ENCODE results near the gene KIAA0408. TPM values are rescaled to one million over a fixed set of nuclear protein-coding genes. Genes with fewer than 3 reads are reported as not detected.

Gene KIAA0408
- total and polyA plus RNA-seq, 2 donors (not counting 1 experiment from before 2014, with no cell fraction given) = 2.8 to 3.0 TPM

DNA sequence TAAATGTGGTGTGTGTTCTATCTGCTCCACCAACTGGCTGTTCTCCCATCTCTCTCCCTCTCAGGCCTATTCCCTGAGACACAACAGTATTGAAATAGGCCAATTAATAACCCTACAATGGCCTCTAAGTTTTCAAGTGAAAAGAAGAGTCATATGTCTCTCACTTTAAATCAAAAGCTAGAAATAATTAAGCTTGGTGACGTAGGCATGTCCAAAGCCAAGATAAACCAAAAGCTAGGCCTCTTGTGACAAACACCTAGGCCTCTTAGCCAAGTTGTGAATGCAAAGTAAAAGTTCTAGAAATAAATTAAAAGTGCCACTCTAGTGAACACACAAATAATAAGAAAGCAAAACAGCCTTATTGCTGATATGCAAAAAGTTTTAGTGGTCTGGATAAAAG, 30.1 kb upstream of the KIAA0408 start:
- Histone ChIP-seq H3K4me2 (ENCODE audit: extremely low read depth, insufficient read depth, low read length) (no peak overlapping the region), H3K27me3 (ENCODE audit: control insufficient read depth, insufficient read depth, low read length) (no peaks in the 10 kb centered on the region), H3K9ac (ENCODE audit: insufficient read depth, low read length) (no peak overlapping the region), H4K20me1 (ENCODE audit: control insufficient read depth, extremely low read depth, insufficient read depth, low read length) (no peaks in the 10 kb centered on the region), H3K79me2 (ENCODE audit: control insufficient read depth, insufficient read depth, low read length) (no peaks in the 10 kb centered on the region), H2AFZ (ENCODE audit: low read length) (no peak overlapping the region), H3K27ac (ENCODE audit: insufficient read depth, low read length) (no peak overlapping the region), H3K36me3 (ENCODE audit: control insufficient read depth, insufficient read depth, low read length) (no peaks in the 10 kb centered on the region), H3K9me3 (ENCODE audit: control insufficient read depth, insufficient read depth, low read depth, low read length) (no peaks in the 10 kb centered on the region), H3K4me3 (replicated peaks in 1 of 4; ENCODE audit: control extremely low read depth in 1 of 4, insufficient read depth in 1 of 4, low read depth in 3 of 4, low read length in 4 of 4) (no peak overlapping the region), H3K4me1 (ENCODE audit: control insufficient read depth, extremely low read depth, insufficient read depth, low read length) (peaks cover 3% of the 10 kb centered on the region)
- no peak for TF ChIP-seq EZH2 (IDR thresholded peaks at IDR 0.05; ENCODE audit: low read length, missing control alignments)
- TF ChIP-seq, protein P1, sequence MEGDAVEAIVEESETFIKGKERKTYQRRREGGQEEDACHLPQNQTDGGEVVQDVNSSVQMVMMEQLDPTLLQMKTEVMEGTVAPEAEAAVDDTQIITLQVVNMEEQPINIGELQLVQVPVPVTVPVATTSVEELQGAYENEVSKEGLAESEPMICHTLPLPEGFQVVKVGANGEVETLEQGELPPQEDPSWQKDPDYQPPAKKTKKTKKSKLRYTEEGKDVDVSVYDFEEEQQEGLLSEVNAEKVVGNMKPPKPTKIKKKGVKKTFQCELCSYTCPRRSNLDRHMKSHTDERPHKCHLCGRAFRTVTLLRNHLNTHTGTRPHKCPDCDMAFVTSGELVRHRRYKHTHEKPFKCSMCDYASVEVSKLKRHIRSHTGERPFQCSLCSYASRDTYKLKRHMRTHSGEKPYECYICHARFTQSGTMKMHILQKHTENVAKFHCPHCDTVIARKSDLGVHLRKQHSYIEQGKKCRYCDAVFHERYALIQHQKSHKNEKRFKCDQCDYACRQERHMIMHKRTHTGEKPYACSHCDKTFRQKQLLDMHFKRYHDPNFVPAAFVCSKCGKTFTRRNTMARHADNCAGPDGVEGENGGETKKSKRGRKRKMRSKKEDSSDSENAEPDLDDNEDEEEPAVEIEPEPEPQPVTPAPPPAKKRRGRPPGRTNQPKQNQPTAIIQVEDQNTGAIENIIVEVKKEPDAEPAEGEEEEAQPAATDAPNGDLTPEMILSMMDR (conservative IDR thresholded peaks at IDR 0.05 in 1 of 2, IDR thresholded peaks at IDR 0.05 in 1 of 2; ENCODE audit: low read depth in 1 of 2, low read length in 2 of 2) = no peak
- no peak for DNase-seq (ENCODE audit: low read depth in 2 of 2)

DNA sequence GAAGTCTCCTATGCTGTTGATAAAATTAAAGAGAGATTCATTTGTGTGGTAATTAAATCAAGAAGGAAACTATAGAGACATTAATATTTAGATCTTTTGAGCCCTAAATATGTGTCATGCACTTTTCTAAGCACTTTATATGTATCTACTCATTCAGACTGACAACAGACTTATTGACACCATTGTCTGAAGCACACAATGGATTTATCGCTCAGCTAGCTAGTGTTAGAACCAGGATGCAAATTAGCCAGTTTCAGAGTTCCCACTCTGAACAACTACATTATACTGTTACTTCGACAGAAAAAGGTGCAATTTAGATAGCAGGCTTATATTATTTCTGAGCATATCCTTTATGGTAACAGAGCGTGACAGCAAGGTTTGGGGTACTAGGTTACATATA, 27.7 kb upstream of the KIAA0408 start:
- H3K9me3 ChIP-seq (ENCODE audit: control insufficient read depth, insufficient read depth, low read depth, low read length) = no peaks in the 10 kb centered on the region
- TF ChIP-seq, protein P1 (conservative IDR thresholded peaks at IDR 0.05 in 1 of 2, IDR thresholded peaks at IDR 0.05 in 1 of 2; ENCODE audit: low read depth in 1 of 2, low read length in 2 of 2) = no peak
- no peak for TF ChIP-seq EZH2 (IDR thresholded peaks at IDR 0.05; ENCODE audit: low read length, missing control alignments)

DNA sequence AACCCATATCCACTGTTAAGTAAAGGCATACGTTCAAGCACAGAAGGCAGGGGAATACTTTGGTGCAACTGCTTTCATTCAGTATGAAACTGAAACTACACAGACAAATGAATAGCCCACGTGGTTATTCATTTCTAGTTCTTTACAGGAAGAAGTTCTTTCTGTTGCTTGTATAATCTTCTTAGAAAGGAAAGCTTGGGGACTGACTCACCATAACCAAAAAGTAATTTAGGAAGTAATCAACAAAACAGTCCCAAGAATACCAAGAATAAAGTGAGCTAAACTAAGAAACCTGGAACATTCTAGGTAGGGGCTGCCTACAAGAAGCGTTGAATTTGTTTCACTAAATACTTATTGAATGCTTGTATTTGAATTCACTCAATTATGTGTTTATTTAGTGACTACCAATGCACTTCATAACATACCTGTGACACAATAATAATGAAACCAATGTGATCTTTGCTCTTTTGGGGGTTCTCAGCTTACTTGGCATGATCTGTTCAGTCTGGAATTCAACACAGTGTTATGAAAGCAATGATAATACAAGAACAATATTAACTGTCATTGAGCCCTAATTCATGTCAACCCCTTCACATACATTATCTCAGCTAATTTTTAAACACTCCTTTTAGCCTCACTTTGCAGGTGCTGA, 25.1 kb upstream of the KIAA0408 start:
- H3K27ac ChIP-seq (ENCODE audit: insufficient read depth, low read length) = no peak overlapping the region
- no peak overlapping the region for H3K9ac ChIP-seq (ENCODE audit: insufficient read depth, low read length)
- H4K20me1 ChIP-seq (ENCODE audit: control insufficient read depth, extremely low read depth, insufficient read depth, low read length) = no peaks in the 10 kb centered on the region
- no peaks in the 10 kb centered on the region for H3K27me3 ChIP-seq (ENCODE audit: control insufficient read depth, insufficient read depth, low read length)
- DNase-seq (ENCODE audit: low read depth in 2 of 2) = peak; percentile 60 to 80
- H3K79me2 ChIP-seq (ENCODE audit: control insufficient read depth, insufficient read depth, low read length) = no peaks in the 10 kb centered on the region
- H3K4me3 ChIP-seq (replicated peaks in 1 of 4; ENCODE audit: control extremely low read depth in 1 of 4, insufficient read depth in 1 of 4, low read depth in 3 of 4, low read length in 4 of 4) = peak overlapping the region; percentile 8 to 34 (median 22)
- no peaks in the 10 kb centered on the region for H3K36me3 ChIP-seq (ENCODE audit: control insufficient read depth, insufficient read depth, low read length)
- peak overlapping the region; percentile 29 for H2AFZ ChIP-seq (ENCODE audit: low read length)
- peaks cover 3% of the 10 kb centered on the region for H3K4me1 ChIP-seq (ENCODE audit: control insufficient read depth, extremely low read depth, insufficient read depth, low read length)
- H3K9me3 ChIP-seq (ENCODE audit: control insufficient read depth, insufficient read depth, low read depth, low read length) = no peaks in the 10 kb centered on the region
- TF ChIP-seq, protein P1 (conservative IDR thresholded peaks at IDR 0.05 in 1 of 2, IDR thresholded peaks at IDR 0.05 in 1 of 2; ENCODE audit: low read depth in 1 of 2, low read length in 2 of 2) = no peak
- TF ChIP-seq EZH2 (IDR thresholded peaks at IDR 0.05; ENCODE audit: low read length, missing control alignments) = no peak
- H3K4me2 ChIP-seq (ENCODE audit: extremely low read depth, insufficient read depth, low read length) = peak overlapping the region; percentile 77

More for the DNA sequence above, 27.7 kb upstream of the KIAA0408 start:
- Histone ChIP-seq H3K4me3 (replicated peaks in 1 of 4; ENCODE audit: control extremely low read depth in 1 of 4, insufficient read depth in 1 of 4, low read depth in 3 of 4, low read length in 4 of 4) (no peak overlapping the region), H3K9ac (ENCODE audit: insufficient read depth, low read length) (no peak overlapping the region), H2AFZ (ENCODE audit: low read length) (no peak overlapping the region), H3K27me3 (ENCODE audit: control insufficient read depth, insufficient read depth, low read length) (no peaks in the 10 kb centered on the region), H3K4me1 (ENCODE audit: control insufficient read depth, extremely low read depth, insufficient read depth, low read length) (peaks cover 3% of the 10 kb centered on the region), H4K20me1 (ENCODE audit: control insufficient read depth, extremely low read depth, insufficient read depth, low read length) (no peaks in the 10 kb centered on the region), H3K4me2 (ENCODE audit: extremely low read depth, insufficient read depth, low read length) (no peak overlapping the region), H3K36me3 (ENCODE audit: control insufficient read depth, insufficient read depth, low read length) (no peaks in the 10 kb centered on the region), H3K27ac (ENCODE audit: insufficient read depth, low read length) (no peak overlapping the region), H3K79me2 (ENCODE audit: control insufficient read depth, insufficient read depth, low read length) (no peaks in the 10 kb centered on the region)
- DNase-seq (ENCODE audit: low read depth in 2 of 2) = no peak

Measured in fibroblast of lung (primary cell).